GM18861 (cell line): ENCODE data around the gene PUDP.
"Not testable (repeated sequence)": the region's sequence is repeated elsewhere in the genome, so short reads cannot be mapped to it uniquely, and the experiment has no call there.

Source experiments
- ATAC-seq: cut with Tn5 transposase; IDR thresholded peaks from one replicate; pipeline ENCODE4 v1.9.1; 2021; ENCODE audit not compliant: unreplicated experiment

The PUDP gene

GRCh38 chrX:7110821-7111276, 37.1 kb downstream of the PUDP start:
- ATAC-seq = peak; percentile 50

GRCh38 chrX:7109838-7110793, 37.8 kb downstream of the PUDP start:
- ATAC-seq = peak; percentile 69

GRCh38 chrX:7109049-7109531, 38.9 kb downstream of the PUDP start:
- no peak for ATAC-seq

GRCh38 chrX:7108030-7108429, 39.9 kb downstream of the PUDP start:
- no peak for ATAC-seq

- no peak for ATAC-seq
Measured at GRCh38 chrX:7106649-7107048, 41.3 kb downstream of the PUDP start.

- ATAC-seq = no peak
Measured at GRCh38 chrX:7102119-7102518, 45.8 kb downstream of the PUDP start.

GRCh38 chrX:7100022-7100421, 47.9 kb downstream of the PUDP start:
- no peak for ATAC-seq

GRCh38 chrX:7095657-7096056, 52.3 kb downstream of the PUDP start:
- not testable (repeated sequence) for ATAC-seq

- no peak for ATAC-seq
Measured at GRCh38 chrX:7093305-7093704, 54.6 kb downstream of the PUDP start.

GRCh38 chrX:7092543-7092942, 55.4 kb downstream of the PUDP start:
- ATAC-seq = no peak

- ATAC-seq = no peak
Measured at GRCh38 chrX:7091923-7092322, 56.0 kb downstream of the PUDP start.

GRCh38 chrX:7090641-7091040, 57.3 kb downstream of the PUDP start:
- no peak for ATAC-seq

- ATAC-seq = peak; percentile 40
Measured at GRCh38 chrX:7088968-7089615, 58.9 kb downstream of the PUDP start.

GRCh38 chrX:7086384-7086783, 61.6 kb downstream of the PUDP start:
- peak; percentile 51 for ATAC-seq

GRCh38 chrX:7085879-7086278, 62.1 kb downstream of the PUDP start:
- peak; percentile 10 for ATAC-seq

GRCh38 chrX:7084841-7085240, 63.1 kb downstream of the PUDP start:
- no peak for ATAC-seq

GRCh38 chrX:7083468-7084396, 64.2 kb downstream of the PUDP start:
- peak; percentile 73 for ATAC-seq

GRCh38 chrX:7083021-7083420, 64.9 kb downstream of the PUDP start:
- no peak for ATAC-seq

- ATAC-seq = no peak
Measured at GRCh38 chrX:7082556-7082955, 65.4 kb downstream of the PUDP start.

GRCh38 chrX:7077241-7078230, 70.4 kb downstream of the PUDP start:
- ATAC-seq = no peak
